GM12878 (cell line): ENCODE data around the gene PIAS2. TPM values are rescaled to one million over a fixed set of nuclear protein-coding genes. Genes with fewer than 3 reads are reported as not detected.

Experiments used
- ATAC-seq: fragments of 200-7000 bp; cut with Tn5 transposase; 3 replicates; pipeline ENCODE4 v1.9.1; 2020; ENCODE audit warnings: mild to moderate bottlenecking, moderate library complexity
- BruUV-seq: library from RNA; stranded (reverse); fragments of 400-500 nt; replicated peaks from 2 replicates; lab custom pipeline; 2021; lab: Mats Ljungman, UMichigan
- CTCF ChIA-PET: fragments of 300-600 bp; sonication (Branson Sonifier 250); formaldehyde crosslinking; extraction: SDS; loops from one replicate; lab custom pipeline; 2021; ENCODE audit warnings: inconsistent platforms; lab: Yijun Ruan, JAX
- POLR2A ChIA-PET: fragments of 350-600 bp; formaldehyde crosslinking; extraction: SDS; loops from one replicate; lab custom pipeline; 2021; ENCODE audit warnings: inconsistent platforms; lab: Charles Lee
- RAD21 ChIA-PET: fragments of 300-600 bp; sonication (Branson Sonifier 250); formaldehyde crosslinking; loops from one replicate; lab custom pipeline; 2023; ENCODE audit warnings: antibody characterized with exemption; ENCODE audit not compliant: unreplicated experiment; lab: Charles Lee
- SMC1A ChIA-PET: fragments of 300-600 bp; sonication (Branson Sonifier 250); formaldehyde crosslinking; loops from one replicate; lab custom pipeline; 2023; ENCODE audit not compliant: unreplicated experiment, uncharacterized antibody; lab: Charles Lee
- DNase-seq: peaks from one replicate; pipeline ENCODE4 v3.0.0-alpha.2; 2011; ENCODE audit warnings: low read depth, low spot score
- FAIRE-seq: peaks from 3 replicates; lab custom pipeline; 2011; peaks lifted over from hg19 to GRCh38; lab: Jason Lieb, UNC
- H2AFZ ChIP-seq: 2 replicates; pipeline ENCODE4 v1.6.0; 2011; ENCODE audit warnings: low read depth, low read length, control low read depth; ENCODE audit not compliant: control insufficient read depth
- H3K27ac ChIP-seq: 2 replicates; pipeline ENCODE4 v1.5.1; 2011; ENCODE audit warnings: control low read depth; ENCODE audit not compliant: control insufficient read depth, insufficient read depth
- H3K27me3 ChIP-seq, 2 experiments: replicated peaks in 1 of 2; 2 replicates each; pipeline versions ENCODE4 v1.6.0 to v1.6.1; 2011; ENCODE audit warnings: low read length in 1 of 2; ENCODE audit not compliant: control insufficient read depth in 2 of 2, insufficient read depth in 2 of 2
- H3K36me3 ChIP-seq, 2 experiments: 2 replicates each; pipeline ENCODE4 v1.5.1; 2011; ENCODE audit warnings: low read length in 1 of 2; ENCODE audit not compliant: control insufficient read depth in 2 of 2, insufficient read depth in 2 of 2
- H3K4me1 ChIP-seq: 2 replicates; pipeline ENCODE4 v1.6.1; 2011; ENCODE audit warnings: mild to moderate bottlenecking, low read length, moderate library complexity, mixed read lengths; ENCODE audit not compliant: control insufficient read depth, insufficient read depth
- H3K4me2 ChIP-seq: 2 replicates; pipeline ENCODE4 v1.6.0; 2011; ENCODE audit warnings: control low read depth; ENCODE audit not compliant: control insufficient read depth, insufficient read depth
- H3K4me3 ChIP-seq: fragments of 200-600 bp; sonication (generic); 2 replicates; pipeline ENCODE4 v1.5.1; 2016
- H3K79me2 ChIP-seq: 2 replicates; pipeline ENCODE4 v1.6.0; 2011; ENCODE audit warnings: low read length; ENCODE audit not compliant: control insufficient read depth, insufficient read depth
- H3K9ac ChIP-seq: 2 replicates; pipeline ENCODE4 v1.8.0; 2011; ENCODE audit warnings: low read length, control low read depth, mixed read lengths; ENCODE audit not compliant: control insufficient read depth, insufficient read depth
- H3K9me3 ChIP-seq: replicated peaks from 3 replicates; pipeline ENCODE4 v1.5.1; 2011; ENCODE audit warnings: mild to moderate bottlenecking, low read length; ENCODE audit not compliant: control insufficient read depth, insufficient read depth
- H4K20me1 ChIP-seq: 2 replicates; pipeline ENCODE4 v1.6.0; 2011; ENCODE audit not compliant: control insufficient read depth, insufficient read depth
- CEBPB ChIP-seq, 2 experiments: fragments of 150-350 bp in 1 of 2; IDR thresholded peaks; 2 replicates each; pipeline ENCODE4 v1.6.1; 2012 to 2014; ENCODE audit warnings: low read depth in 2 of 2, low read length in 2 of 2, borderline replicate concordance in 1 of 2, inconsistent platforms in 1 of 2
- CREB1 ChIP-seq: IDR thresholded peaks from 2 replicates; pipeline ENCODE4 v1.6.1; 2012; ENCODE audit warnings: low read depth, mild to moderate bottlenecking, inconsistent platforms
- E2F8 ChIP-seq: fragments of 450-650 bp; IDR thresholded peaks from 2 replicates; pipeline ENCODE4 v1.6.1; 2018; ENCODE audit warnings: mild to moderate bottlenecking, low read depth, moderate library complexity; ENCODE audit not compliant: partially characterized antibody
- FOXM1 ChIP-seq: IDR thresholded peaks from 2 replicates; pipeline ENCODE4 v1.6.1; 2012; ENCODE audit warnings: low read depth, mild to moderate bottlenecking, inconsistent platforms, low read length, moderate library complexity
- GATAD2B ChIP-seq: fragments of 450-650 bp; conservative IDR thresholded peaks from 2 replicates; pipeline ENCODE4 v1.6.1; 2017; ENCODE audit warnings: low read depth, mild to moderate bottlenecking, moderate library complexity
- IKZF1 ChIP-seq: fragments of 450-650 bp; conservative IDR thresholded peaks from 2 replicates; pipeline ENCODE4 v1.6.1; 2017; ENCODE audit warnings: antibody characterized with exemption, mild to moderate bottlenecking
- IRF4 ChIP-seq: IDR thresholded peaks from 2 replicates; pipeline ENCODE4 v1.6.1; 2011; ENCODE audit warnings: low read depth, low read length
- NFXL1 ChIP-seq: fragments of 450-650 bp; IDR thresholded peaks from 2 replicates; pipeline ENCODE4 v1.6.1; 2017; ENCODE audit warnings: antibody characterized with exemption, mild to moderate bottlenecking, borderline replicate concordance
- NR2C1 ChIP-seq: fragments of 450-650 bp; IDR thresholded peaks from 2 replicates; pipeline ENCODE4 v1.6.1; 2017; ENCODE audit warnings: antibody characterized with exemption, mild to moderate bottlenecking, moderate library complexity
- NR2C2 ChIP-seq: IDR thresholded peaks from 2 replicates; pipeline ENCODE4 v1.6.1; 2011; ENCODE audit warnings: borderline replicate concordance, low read depth; ENCODE audit not compliant: control insufficient read depth, insufficient read length
- PKNOX1 ChIP-seq: fragments of 450-650 bp; IDR thresholded peaks from 2 replicates; pipeline ENCODE4 v1.6.1; 2016; ENCODE audit warnings: mild to moderate bottlenecking
- POLR2A ChIP-seq: IDR thresholded peaks from 2 replicates; pipeline ENCODE4 v1.6.1; 2011; ENCODE audit warnings: low read depth, mild to moderate bottlenecking, low read length
- RBBP5 ChIP-seq: fragments of 200-600 bp; sonication (generic); conservative IDR thresholded peaks from 2 replicates; pipeline ENCODE4 v1.6.1; 2016
- RCOR1 ChIP-seq: conservative IDR thresholded peaks from 2 replicates; pipeline ENCODE4 v1.6.1; 2012; ENCODE audit warnings: low read depth, low read length, improper control_type of control experiment
- SMARCA5 ChIP-seq: fragments of 450-650 bp; IDR thresholded peaks from 2 replicates; pipeline ENCODE4 v1.6.1; 2017; ENCODE audit warnings: mild to moderate bottlenecking
- SUZ12 ChIP-seq: fragments of 200-600 bp; sonication (generic); IDR thresholded peaks from one replicate; pipeline ENCODE4 v1.6.1; 2018; ENCODE audit warnings: antibody characterized with exemption, mild to moderate bottlenecking; ENCODE audit not compliant: unreplicated experiment
- WRNIP1 ChIP-seq: IDR thresholded peaks from 2 replicates; pipeline ENCODE4 v1.6.1; 2011; ENCODE audit warnings: low read depth, low read length, improper control_type of control experiment, borderline replicate concordance
- ZNF274 ChIP-seq: IDR thresholded peaks from one replicate; pipeline ENCODE4 v1.8.0; 2011; ENCODE audit not compliant: insufficient read length, insufficient read depth
- whole genome bisulfite sequencing: methylation state at CpG from one replicate; pipeline ENCODE4 v1.1.6; 2016; ENCODE audit warnings: low lambda C conversion rate; ENCODE audit not compliant: insufficient replicate concordance, insufficient coverage; ENCODE audit errors: missing lambda C conversion rate; 5-methylcytosine and 5-hydroxymethylcytosine counted together
- in situ Hi-C: fragments of 300-500 bp; cut with MboI; formaldehyde crosslinking; loops from 9 replicates; pipeline ENCODE4 v1.14.3; 2018; ENCODE audit warnings: mixed read lengths
- intact Hi-C: fragments of 100-400 bp; cut with micrococcal nuclease; formaldehyde crosslinking; loops from one replicate; pipeline ENCODE4 v1.14.2; 2022; ENCODE audit not compliant: unreplicated experiment
- polyA plus RNA-seq, 11 experiments: library from polyadenylated mRNA; depleted of rRNA in 4 of 11; unstranded in 6 of 11; stranded (reverse) in 5 of 11; fragments of >200 nt; fragmentation: Nextera tagmentation in 4 of 11; fragmentation: Illumina TruSeq in 1 of 11; extraction: Ambion mirVana in 4 of 11; extraction: Trizol in 1 of 11; gene quantifications; 1 replicate in 1 of 11; 2 replicates in 10 of 11; pipeline versions ENCODE4 v1.2.1 to v1.2.3, GENCODE V29; 2011 to 2016; ENCODE audit warnings: inconsistent platforms in 2 of 11, missing spikeins in 2 of 11, low read depth in 1 of 11
- total RNA-seq, 4 experiments: library from RNA; depleted of rRNA in 3 of 4; stranded (reverse); fragments of >200 nt in 3 of 4; fragmentation: Illumina TruSeq in 1 of 4; extraction: Trizol in 1 of 4; gene quantifications; 2 replicates each; pipeline versions ENCODE4 v1.2.1 to v1.2.3, GENCODE V29; 2013 to 2021

PIAS2 gene
- total and polyA plus RNA-seq, 10 of the 15 experiments (the other 5 are each of a cell fraction or from before 2014, with no cell fraction given), result 4.0 to 31.8 (median 22.4) TPM

DNA sequence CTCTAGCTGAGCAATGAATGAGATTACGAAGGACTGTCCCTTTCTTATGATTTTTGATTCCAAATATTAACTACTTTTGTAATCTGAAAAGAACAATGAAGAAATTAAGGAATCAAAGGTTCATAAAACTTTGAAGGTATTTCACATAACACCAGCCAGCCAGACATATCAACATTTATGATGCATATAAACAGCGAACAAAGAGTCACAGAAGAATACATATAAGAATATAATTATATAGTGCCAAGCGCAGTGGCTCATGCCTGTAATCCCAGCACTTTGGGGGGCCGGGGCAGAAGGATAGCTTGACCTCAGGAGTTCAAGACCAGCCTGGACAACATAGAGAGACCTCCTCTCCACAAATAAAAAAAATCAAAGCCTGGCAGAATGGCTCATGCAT, 34.1 kb downstream of the PIAS2 start:
- Histone ChIP-seq H3K27ac (no peak overlapping the region), H3K79me2 (peaks cover 9% of the 10 kb centered on the region), H3K9ac (no peak overlapping the region), H4K20me1 (no peaks in the 10 kb centered on the region), H3K9me3 (peaks cover 4% of the 10 kb centered on the region), H3K4me1 (no peaks in the 10 kb centered on the region), H3K27me3 (no peaks in the 10 kb centered on the region), H2AFZ (no peak overlapping the region), H3K4me2 (no peak overlapping the region), H3K36me3 (peaks cover 0 to 2% of the 10 kb centered on the region in 2 experiments; a peak in 1 of 4 replicates), H3K4me3 (no peak overlapping the region)
- ChIA-PET RAD21 (no interaction called here), POLR2A (no interaction called here), CTCF (no interaction called here), SMC1A (no interaction called here)
- no TSS peak for BruUV-seq
- intact Hi-C loops (no loop called here), in situ Hi-C loops (no loop called here)
- ATAC-seq (no peak), FAIRE-seq (no peak), DNase-seq (no peak)
- TF ChIP-seq IKZF1, result no peak
- no peak for TF ChIP-seq SUZ12
- TF ChIP-seq E2F8, result no peak
- no peak for TF ChIP-seq ZNF274
- TF ChIP-seq NR2C1, result no peak
- TF ChIP-seq PKNOX1, result no peak
- no peak for TF ChIP-seq GATAD2B
- TF ChIP-seq SMARCA5, result no peak
- TF ChIP-seq NR2C2, result no peak
- TF ChIP-seq CREB1, result no peak
- TF ChIP-seq POLR2A, result no peak
- TF ChIP-seq IRF4, result no peak
- no peak for TF ChIP-seq FOXM1
- TF ChIP-seq CEBPB (IDR thresholded peaks at IDR 0.05; ENCODE audit: borderline replicate concordance in 1 of 2, low read depth in 2 of 2, low read length in 2 of 2), result no peak
- no peak for TF ChIP-seq RBBP5
- no peak for TF ChIP-seq NFXL1
- no peak for TF ChIP-seq WRNIP1
- no peak for TF ChIP-seq RCOR1
- WGBS, result 88% methylated on average over 4 of the region's 4 CpGs
